ENCODE data around the gene ATP8A2.

ATP8A2 gene

DNA sequence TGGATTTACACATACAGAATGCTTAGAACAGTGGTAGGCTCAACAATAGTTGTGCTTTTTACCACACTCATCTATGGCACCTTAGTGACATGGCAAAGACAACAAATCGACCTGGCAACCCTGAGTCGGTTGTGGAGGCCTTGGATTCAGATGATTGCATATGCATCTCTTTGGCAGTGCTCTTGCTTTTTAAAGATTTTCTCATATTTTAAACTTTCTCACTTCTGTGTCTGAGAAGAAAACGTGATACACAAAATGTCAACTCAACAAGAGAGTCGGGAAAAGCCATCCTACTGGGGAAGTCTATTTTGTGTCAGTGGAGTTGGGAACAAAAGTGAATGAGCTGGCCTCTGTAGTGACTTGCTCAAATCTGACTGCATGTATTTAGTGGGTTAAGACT is 85.8 kb downstream of the ATP8A2 start:
- no peak for DNase-seq (ENCODE audit: extremely low spot score)
- POLR2A ChIA-PET: no interaction called here
- TF ChIP-seq, protein P1, sequence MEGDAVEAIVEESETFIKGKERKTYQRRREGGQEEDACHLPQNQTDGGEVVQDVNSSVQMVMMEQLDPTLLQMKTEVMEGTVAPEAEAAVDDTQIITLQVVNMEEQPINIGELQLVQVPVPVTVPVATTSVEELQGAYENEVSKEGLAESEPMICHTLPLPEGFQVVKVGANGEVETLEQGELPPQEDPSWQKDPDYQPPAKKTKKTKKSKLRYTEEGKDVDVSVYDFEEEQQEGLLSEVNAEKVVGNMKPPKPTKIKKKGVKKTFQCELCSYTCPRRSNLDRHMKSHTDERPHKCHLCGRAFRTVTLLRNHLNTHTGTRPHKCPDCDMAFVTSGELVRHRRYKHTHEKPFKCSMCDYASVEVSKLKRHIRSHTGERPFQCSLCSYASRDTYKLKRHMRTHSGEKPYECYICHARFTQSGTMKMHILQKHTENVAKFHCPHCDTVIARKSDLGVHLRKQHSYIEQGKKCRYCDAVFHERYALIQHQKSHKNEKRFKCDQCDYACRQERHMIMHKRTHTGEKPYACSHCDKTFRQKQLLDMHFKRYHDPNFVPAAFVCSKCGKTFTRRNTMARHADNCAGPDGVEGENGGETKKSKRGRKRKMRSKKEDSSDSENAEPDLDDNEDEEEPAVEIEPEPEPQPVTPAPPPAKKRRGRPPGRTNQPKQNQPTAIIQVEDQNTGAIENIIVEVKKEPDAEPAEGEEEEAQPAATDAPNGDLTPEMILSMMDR (IDR thresholded peaks at IDR 0.05; ENCODE audit: control extremely low read depth, extremely low read depth, low read depth, missing control alignments): no peak
- CTCF ChIA-PET: no interaction called here

- POLR2A ChIA-PET: no interaction called here
- CTCF ChIA-PET: no interaction called here
- no peak for DNase-seq (ENCODE audit: extremely low spot score)
- TF ChIP-seq, protein P1 (IDR thresholded peaks at IDR 0.05; ENCODE audit: control extremely low read depth, extremely low read depth, low read depth, missing control alignments): no peak
These were observed 90.7 kb downstream of the ATP8A2 start for GRCh38 chr13:25462301-25463125.

DNA sequence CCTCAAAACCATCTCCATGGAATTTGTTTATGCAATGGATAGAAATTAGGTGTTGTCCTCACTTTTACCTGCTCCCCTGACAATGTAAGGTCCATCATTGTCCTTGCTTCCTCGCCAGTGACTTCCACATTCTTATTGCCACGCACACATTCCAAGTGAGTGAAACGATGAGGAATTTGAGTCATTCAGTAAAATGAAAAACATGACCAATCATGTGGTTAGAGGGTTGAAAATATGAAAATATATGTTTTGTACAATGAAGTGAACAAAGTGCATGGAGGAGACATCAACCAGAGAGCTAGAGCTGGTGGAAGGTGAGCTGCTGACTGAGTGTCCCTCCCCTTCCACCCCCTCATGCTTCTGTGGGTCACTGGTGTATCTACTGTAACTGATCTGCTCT is 91.7 kb downstream of the ATP8A2 start:
- ChIA-PET POLR2A (no interaction called here), CTCF (no interaction called here)
- DNase-seq (ENCODE audit: extremely low spot score): no peak
- TF ChIP-seq, protein P1 (IDR thresholded peaks at IDR 0.05; ENCODE audit: control extremely low read depth, extremely low read depth, low read depth, missing control alignments): no peak

GRCh38 chr13:25466880-25467279 is 95.1 kb downstream of the ATP8A2 start:
- ChIA-PET CTCF (no interaction called here), POLR2A (no interaction called here)
- TF ChIP-seq, protein P1 (IDR thresholded peaks at IDR 0.05; ENCODE audit: control extremely low read depth, extremely low read depth, low read depth, missing control alignments): no peak
- no peak for DNase-seq (ENCODE audit: extremely low spot score)

GRCh38 chr13:25468325-25469168 is 96.8 kb downstream of the ATP8A2 start:
- TF ChIP-seq, protein P1 (IDR thresholded peaks at IDR 0.05; ENCODE audit: control extremely low read depth, extremely low read depth, low read depth, missing control alignments): no peak
- peak; percentile 31 for DNase-seq (ENCODE audit: extremely low spot score)
- POLR2A ChIA-PET: no interaction called here
- CTCF ChIA-PET: no interaction called here

GRCh38 chr13:25469169-25469525 is 97.4 kb downstream of the ATP8A2 start:
- TF ChIP-seq, protein P1 (IDR thresholded peaks at IDR 0.05; ENCODE audit: control extremely low read depth, extremely low read depth, low read depth, missing control alignments): no peak
- DNase-seq (ENCODE audit: extremely low spot score): no peak
- POLR2A ChIA-PET: no interaction called here
- CTCF ChIA-PET: no interaction called here
